Gastrocnemius medialis (tissue), 4 donors: ENCODE data around the gene SMARCAL1.

ENCODE experiments used
- CTCF ChIP-seq, 5 experiments: fragments of 450-650 bp in 3 of 5; fragments of 200-600 bp in 2 of 5; sonication (generic) in 2 of 5; IDR thresholded peaks in 4 of 5; conservative IDR thresholded peaks in 1 of 5; 1 replicate in 4 of 5; 2 replicates in 1 of 5; pipeline ENCODE4 v1.5.1; 2016 to 2019; ENCODE audit warnings: antibody characterized with exemption in 5 of 5, mild to moderate bottlenecking in 3 of 5, moderate library complexity in 3 of 5
- POLR2A ChIP-seq, 2 donors: fragments of 450-650 bp; IDR thresholded peaks; one replicate each; pipeline ENCODE4 v1.6.1; 2017; ENCODE audit warnings: antibody characterized with exemption in 2 of 2, mild to moderate bottlenecking in 2 of 2, moderate library complexity in 2 of 2

GRCh38 chr2:216504376-216504762, 92.1 kb downstream of the SMARCAL1 start:
- TF ChIP-seq CTCF (IDR thresholded peaks at IDR 0.05 in 4 of 5, conservative IDR thresholded peaks at IDR 0.05 in 1 of 5) = no peak
- TF ChIP-seq POLR2A (IDR thresholded peaks at IDR 0.05) = no peak
